Femur (tissue), 1 donor: Measurements from ENCODE around the gene FAM163B.

ENCODE experiments used
- DNase-seq: peaks from one replicate; pipeline ENCODE4 v3.0.0-alpha.2; 2017

Gene FAM163B

GRCh38 chr9:133539991-133540697 is 69.0 kb downstream of the FAM163B start:
- DNase-seq = no peak

GRCh38 chr9:133538851-133539833 is 70.0 kb downstream of the FAM163B start:
- DNase-seq = peak; percentile 53

GRCh38 chr9:133538176-133538575 is 71.0 kb downstream of the FAM163B start:
- DNase-seq = no peak

GRCh38 chr9:133537257-133537656 is 71.9 kb downstream of the FAM163B start:
- DNase-seq = no peak

GRCh38 chr9:133536536-133536935 is 72.7 kb downstream of the FAM163B start:
- DNase-seq = no peak

- DNase-seq = no peak
Observed at GRCh38 chr9:133536080-133536479, 73.1 kb downstream of the FAM163B start.

GRCh38 chr9:133535306-133535877 is 73.8 kb downstream of the FAM163B start:
- DNase-seq = no peak

- DNase-seq = peak; percentile 84
Observed at GRCh38 chr9:133534346-133535291, 74.6 kb downstream of the FAM163B start, which contains the start of gene ADAMTSL2. ADAMTSL2 (plus strand) TSS chr9:133534704; CDS start chr9:133536713, 2,009 bp downstream.

- peak; percentile 48 for DNase-seq
Observed at GRCh38 chr9:133533857-133534256, 75.3 kb downstream of the FAM163B start.

- DNase-seq = peak; percentile 71
Observed at GRCh38 chr9:133532937-133533668, 76.1 kb downstream of the FAM163B start.

- no peak for DNase-seq
Observed at GRCh38 chr9:133531293-133531692, 77.9 kb downstream of the FAM163B start.

GRCh38 chr9:133529874-133530273 is 79.3 kb downstream of the FAM163B start:
- DNase-seq = no peak

GRCh38 chr9:133529457-133529856 is 79.7 kb downstream of the FAM163B start:
- no peak for DNase-seq

GRCh38 chr9:133528876-133529241 is 80.3 kb downstream of the FAM163B start:
- DNase-seq = no peak

GRCh38 chr9:133528001-133528875 is 81.0 kb downstream of the FAM163B start:
- DNase-seq = peak; percentile 62

- DNase-seq = peak; percentile 88
Observed at GRCh38 chr9:133527444-133527920, 81.7 kb downstream of the FAM163B start.
